ENCODE data around the gene TTC9C. TPM values are rescaled to one million over a fixed set of nuclear protein-coding genes. Genes with fewer than 3 reads are reported as not detected.

Gene TTC9C
- total RNA-seq, 2 experiments from 2014 or later, result 33.7 to 37.9 TPM

DNA sequence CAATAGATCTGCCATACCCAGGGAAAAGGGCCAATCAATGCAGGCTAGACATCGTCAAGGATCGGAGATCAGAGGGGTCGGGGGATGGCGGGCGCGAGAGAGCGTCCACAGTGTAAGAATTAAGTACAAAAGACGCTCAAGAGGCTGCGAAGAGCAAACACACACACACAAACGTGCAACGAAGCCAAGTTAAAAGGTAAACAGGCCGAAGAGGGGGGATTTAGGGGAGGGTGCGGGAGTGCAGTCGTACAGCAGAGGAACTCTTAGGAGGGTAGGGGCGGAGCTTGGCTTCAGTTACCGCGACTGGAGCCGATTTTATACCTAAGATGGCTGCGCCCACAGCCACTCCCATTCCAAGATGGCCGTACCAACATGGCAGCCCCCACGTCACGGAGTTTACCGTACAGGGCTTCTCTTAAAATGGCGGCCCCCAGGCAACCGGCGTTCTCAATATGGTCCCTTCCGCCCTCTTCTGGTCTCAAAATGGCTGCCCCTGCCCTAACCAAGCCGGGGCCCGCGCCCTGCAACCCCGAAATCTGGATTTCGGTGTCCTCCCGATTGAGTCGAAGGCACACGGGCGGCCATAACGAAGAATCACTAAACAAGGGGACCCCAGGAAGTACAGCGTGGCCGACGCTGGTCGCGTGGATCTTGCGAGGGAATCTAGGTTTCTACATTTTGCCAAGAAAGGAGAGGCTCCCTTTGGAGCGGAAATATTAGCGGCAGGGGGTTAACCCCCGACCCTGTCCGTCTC lies 18.9 kb upstream of the TTC9C start:
- peak overlapping the region; percentile 91 for H3K4me3 Mint-ChIP-seq
- DNase-seq (peak; percentile 99), ATAC-seq (peak; percentile 83)
- peak overlapping the region; percentile 99 for H3K27ac Mint-ChIP-seq
- POLR2A ChIA-PET, result interaction anchor here (0.6 to 6.3 kb wide), 29 partner anchors 11 to 174 kb away, joined by 3 to 41 read pairs (median 4); partner anchors contain the start of genes B3GAT3, C11orf98, CSKMT and GANAB
- no peak for TF ChIP-seq CTCF (IDR thresholded peaks at IDR 0.05)
- intact Hi-C loops (cut with micrococcal nuclease), result no loop called here
- peaks cover 54% of the 10 kb centered on the region for H3K36me3 Mint-ChIP-seq (ENCODE audit: low read depth)
- H3K27me3 Mint-ChIP-seq, result no peaks in the 10 kb centered on the region
- peaks cover 67% of the 10 kb centered on the region for H3K4me1 Mint-ChIP-seq (ENCODE audit: low read depth)
- CTCF ChIA-PET, result interaction anchor here (1.0 to 2.5 kb wide), 6 partner anchors 9 to 78 kb away, joined by 3 to 13 read pairs (median 3); partner anchors contain the start of genes HNRNPUL2, LBHD1, TMEM179B and UQCC3
- H3K9me3 Mint-ChIP-seq, result no peaks in the 10 kb centered on the region

- POLR2A ChIA-PET, result interaction anchor here (1.0 to 6.3 kb wide), 18 partner anchors 13 to 174 kb away, joined by 3 to 41 read pairs (median 8); partner anchors contain the start of genes C11orf98, CSKMT, GANAB and HNRNPUL2
Measured at GRCh38 chr11:62710001-62710345, 18.3 kb upstream of the TTC9C start.

DNA sequence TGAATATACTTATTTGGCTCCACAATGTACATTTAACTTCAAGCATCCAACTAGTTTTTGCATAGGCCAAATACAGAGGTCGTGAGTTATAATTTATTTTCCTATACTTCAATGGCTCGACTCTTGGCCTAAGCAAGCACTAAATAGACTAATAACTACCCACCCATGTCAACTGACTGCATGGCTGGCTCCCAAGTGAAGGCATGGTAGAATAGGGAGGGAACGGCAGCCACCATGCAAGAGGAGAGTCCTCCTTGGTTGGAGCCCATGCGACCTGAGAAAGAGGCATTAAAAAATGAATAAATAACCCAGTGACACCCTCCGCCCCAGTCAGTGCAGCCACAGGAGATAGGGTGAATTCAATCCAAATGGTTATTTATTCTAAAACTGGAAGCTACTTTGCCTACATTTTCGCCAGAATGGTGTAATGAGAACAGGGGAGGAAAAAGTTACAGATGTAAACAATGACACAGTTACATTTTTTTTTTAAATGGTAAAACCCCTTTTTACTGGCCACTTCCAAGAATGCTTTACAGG lies 15.9 kb upstream of the TTC9C start:
- Mint-ChIP-seq H3K4me1 (ENCODE audit: low read depth) (peaks cover 64% of the 10 kb centered on the region), H3K36me3 (ENCODE audit: low read depth) (peaks cover 69% of the 10 kb centered on the region), H3K27ac (peak overlapping the region; percentile 91), H3K9me3 (no peaks in the 10 kb centered on the region), H3K27me3 (no peaks in the 10 kb centered on the region), H3K4me3 (no peak overlapping the region)
- POLR2A ChIA-PET, result interaction anchor here (0.6 to 5.0 kb wide), 11 partner anchors 12 to 1122 kb away, joined by 3 to 34 read pairs (median 5); partner anchors contain the start of genes C11orf98, CSKMT, HNRNPUL2 and LBHD1
- CTCF ChIA-PET, result no interaction called here
- intact Hi-C loops (cut with micrococcal nuclease), result no loop called here
- no peak for TF ChIP-seq CTCF (IDR thresholded peaks at IDR 0.05)
- no peak for DNase-seq
- ATAC-seq, result no peak

More at GRCh38 chr11:62710001-62710345, 18.3 kb upstream of the TTC9C start:
- Mint-ChIP-seq H3K27me3 (no peaks in the 10 kb centered on the region), H3K4me1 (ENCODE audit: low read depth) (peaks cover 71% of the 10 kb centered on the region), H3K36me3 (ENCODE audit: low read depth) (peaks cover 57% of the 10 kb centered on the region), H3K27ac (peak overlapping the region; percentile 99), H3K9me3 (no peaks in the 10 kb centered on the region), H3K4me3 (peak overlapping the region; percentile 91)
- CTCF ChIA-PET, result interaction anchor here (1.0 to 2.5 kb wide), 4 partner anchors 9 to 77 kb away, joined by 3 to 13 read pairs (median 6); partner anchors contain the start of genes HNRNPUL2 and TMEM179B
- no peak for ATAC-seq
- TF ChIP-seq CTCF (IDR thresholded peaks at IDR 0.05), result no peak
- peak; percentile 34 for DNase-seq
- intact Hi-C loops (cut with micrococcal nuclease), result no loop called here

- no peak for TF ChIP-seq CTCF (IDR thresholded peaks at IDR 0.05)
- intact Hi-C loops (cut with micrococcal nuclease), result no loop called here
- DNase-seq (no peak), ATAC-seq (no peak)
- no peaks in the 10 kb centered on the region for H3K9me3 Mint-ChIP-seq
- H3K4me3 Mint-ChIP-seq, result peak overlapping the region; percentile 6
- CTCF ChIA-PET, result no interaction called here
- peaks cover 60% of the 10 kb centered on the region for H3K4me1 Mint-ChIP-seq (ENCODE audit: low read depth)
- POLR2A ChIA-PET, result interaction anchor here (0.5 to 3.5 kb wide), 9 partner anchors 12 to 1123 kb away, joined by 3 to 20 read pairs (median 5); partner anchors contain the start of genes C11orf98, CSKMT, HNRNPUL2 and TUT1
- peak overlapping the region; percentile 91 for H3K27ac Mint-ChIP-seq
- no peaks in the 10 kb centered on the region for H3K27me3 Mint-ChIP-seq
- H3K36me3 Mint-ChIP-seq (ENCODE audit: low read depth), result peaks cover 71% of the 10 kb centered on the region
Measured at GRCh38 chr11:62712861-62713260, 15.4 kb upstream of the TTC9C start.
